Activated B cell treated with CpG ODN at 0.5 μM for 24 hours (primary cell): Measurements from ENCODE around the gene GTF2A2. TPM values are rescaled to one million over a fixed set of nuclear protein-coding genes. Genes with fewer than 3 reads are reported as not detected.

ENCODE experiments used
- ATAC-seq: fragments of 200-7000 bp; cut with Tn5 transposase; one replicate; pipeline ENCODE4 v1.10.0; 2021; ENCODE audit warnings: low read depth, mild to moderate bottlenecking, moderate library complexity
- CTCF ChIA-PET: fragments of 350-600 bp; sonication (Branson Sonifier 250); formaldehyde crosslinking; loops from one replicate; lab custom pipeline; 2021; ENCODE audit warnings: antibody characterized with exemption; lab: Charles Lee
- POLR2A ChIA-PET: fragments of 350-600 bp; sonication (Branson Sonifier 250); formaldehyde crosslinking; loops from one replicate; lab custom pipeline; 2021; ENCODE audit warnings: antibody characterized with exemption; lab: Charles Lee
- DNase-seq: peaks from one replicate; pipeline ENCODE4 v3.0.0; 2022
- H3K27ac Mint-ChIP-seq: one replicate; pipeline ENCODE4 v1.8.0; 2020; ENCODE audit warnings: mixed read lengths
- H3K27me3 Mint-ChIP-seq: one replicate; pipeline ENCODE4 v1.8.0; 2021; ENCODE audit warnings: mixed read lengths
- H3K36me3 Mint-ChIP-seq: one replicate; pipeline ENCODE4 v1.8.0; 2021; ENCODE audit warnings: low read depth, mixed read lengths
- H3K4me1 Mint-ChIP-seq: one replicate; pipeline ENCODE4 v1.8.0; 2021; ENCODE audit warnings: mixed read lengths
- H3K4me3 Mint-ChIP-seq: one replicate; pipeline ENCODE4 v1.8.0; 2020; ENCODE audit warnings: mild to moderate bottlenecking, mixed read lengths
- H3K9me3 Mint-ChIP-seq: one replicate; pipeline ENCODE4 v1.8.0; 2020; ENCODE audit warnings: mixed read lengths
- CTCF ChIP-seq: fragments of 200-600 bp; IDR thresholded peaks from one replicate; pipeline ENCODE4 v1.8.0; 2022; ENCODE audit warnings: antibody characterized with exemption, mild to moderate bottlenecking
- intact Hi-C: fragments of 100-400 bp; cut with micrococcal nuclease; formaldehyde crosslinking; loops from one replicate; pipeline ENCODE4 v1.15.1; 2024
- total RNA-seq: library from RNA; stranded (reverse); gene quantifications from 2 replicates; pipeline ENCODE4 v1.2.3, GENCODE V29; 2022

GTF2A2 gene
- total RNA-seq, result 77.4 and 95.2 TPM in 2 replicates

- TF ChIP-seq CTCF, result no peak
- Mint-ChIP-seq H3K4me3 (no peak within 1 kb of the TSS), H3K9me3 (no peaks in the 10 kb centered on the region), H3K27ac (peak within 1 kb of the TSS; percentile 82), H3K36me3 (peaks cover 34% of the 10 kb centered on the region), H3K4me1 (peaks cover 14% of the 10 kb centered on the region), H3K27me3 (no peaks in the 10 kb centered on the region)
- DNase-seq (peak; percentile 91), ATAC-seq (peak; percentile 100)
- ChIA-PET POLR2A (interaction anchor here (0.6 to 1.5 kb wide), 8 partner anchors 22 to 725 kb away, joined by 3 to 25 read pairs (median 3); partner anchors contain the start of gene BNIP2), CTCF (interaction anchor here (0.7 to 1.6 kb wide), 4 partner anchors 11 to 128 kb away, joined by 3 to 5 read pairs (median 4); no protein-coding TSS in a partner anchor)
- intact Hi-C loops, result loop anchor here (1.0 to 10.0 kb wide), 6 partner anchors 32 to 882 kb away; partner anchors contain the start of genes BNIP2, MINDY2, RNF111 and SLTM
Measured at GRCh38 chr15:59656897-59657634, at the start of gene GTF2A2. Gene GTF2A2 (minus strand): TSS chr15:59657515. CDS start chr15:59652277, 5,238 bp downstream.

GRCh38 chr15:59703979-59704796, 46.9 kb upstream of the GTF2A2 start:
- intact Hi-C loops, result no loop called here
- H3K27ac Mint-ChIP-seq, result no peak overlapping the region

GRCh38 chr15:59702351-59702750, 45.0 kb upstream of the GTF2A2 start:
- H3K27me3 Mint-ChIP-seq, result peaks cover 4% of the 10 kb centered on the region
- no peak overlapping the region for H3K4me3 Mint-ChIP-seq
- DNase-seq (no peak), ATAC-seq (no peak)
- no peaks in the 10 kb centered on the region for H3K9me3 Mint-ChIP-seq
- POLR2A ChIA-PET, result no interaction called here
- no peaks in the 10 kb centered on the region for H3K36me3 Mint-ChIP-seq
- intact Hi-C loops, result no loop called here
- no peak overlapping the region for H3K27ac Mint-ChIP-seq
- H3K4me1 Mint-ChIP-seq, result no peaks in the 10 kb centered on the region
- no peak for TF ChIP-seq CTCF
- CTCF ChIA-PET, result no interaction called here

More at GRCh38 chr15:59703979-59704796, 46.9 kb upstream of the GTF2A2 start:
- POLR2A ChIA-PET, result no interaction called here
- Mint-ChIP-seq H3K36me3 (no peaks in the 10 kb centered on the region), H3K9me3 (no peaks in the 10 kb centered on the region), H3K4me1 (no peaks in the 10 kb centered on the region), H3K4me3 (no peak overlapping the region), H3K27me3 (peaks cover 4% of the 10 kb centered on the region)
- TF ChIP-seq CTCF, result no peak
- ATAC-seq (no peak), DNase-seq (no peak)
- CTCF ChIA-PET, result no interaction called here

- no peak for DNase-seq
- Mint-ChIP-seq H3K9me3 (no peaks in the 10 kb centered on the region), H3K4me3 (no peak overlapping the region), H3K4me1 (no peaks in the 10 kb centered on the region), H3K27ac (no peak overlapping the region), H3K36me3 (no peaks in the 10 kb centered on the region), H3K27me3 (peaks cover 4% of the 10 kb centered on the region)
- intact Hi-C loops, result no loop called here
- no peak for TF ChIP-seq CTCF
- ChIA-PET CTCF (no interaction called here), POLR2A (no interaction called here)
- no peak for ATAC-seq
Measured at GRCh38 chr15:59701880-59702279, 44.6 kb upstream of the GTF2A2 start.
